Prostate gland (tissue), 2 donors: ENCODE data around the gene CDK19. TPM values are rescaled to one million over a fixed set of nuclear protein-coding genes. Genes with fewer than 3 reads are reported as not detected.

Experiments used
- DNase-seq: peaks from one replicate; pipeline ENCODE4 v3.0.0-alpha.2; 2019; ENCODE audit warnings: low spot score
- H3K27ac ChIP-seq, 2 donors: fragments of 200-600 bp; sonication (generic); 2 replicates each; pipeline ENCODE4 v1.5.1; 2017 to 2019
- H3K27me3 ChIP-seq: fragments of 200-600 bp; sonication (generic); replicated peaks from 2 replicates; pipeline ENCODE4 v1.5.1; 2019; ENCODE audit not compliant: insufficient read depth
- H3K36me3 ChIP-seq, 2 donors: fragments of 200-600 bp; sonication (generic); 1 replicate in 1 of 2; 2 replicates in 1 of 2; pipeline versions ENCODE4 v1.5.1 to v1.8.1; 2017 to 2019
- H3K4me1 ChIP-seq: fragments of 200-600 bp; sonication (generic); replicated peaks from 2 replicates; pipeline ENCODE4 v1.5.1; 2019
- H3K4me3 ChIP-seq, 2 donors: fragments of 200-600 bp; sonication (generic); 2 replicates each; pipeline ENCODE4 v1.5.1; 2017 to 2019
- H3K9me3 ChIP-seq: fragments of 200-600 bp; sonication (generic); 2 replicates; pipeline ENCODE4 v1.5.1; 2017
- POLR2A ChIP-seq: fragments of 450-650 bp; IDR thresholded peaks from one replicate; pipeline ENCODE4 v1.6.1; 2016; ENCODE audit warnings: antibody characterized with exemption, mild to moderate bottlenecking
- POLR2AphosphoS5 ChIP-seq: sonication (generic); formaldehyde crosslinking; IDR thresholded peaks from one replicate; pipeline ENCODE4 v1.6.1; 2017; ENCODE audit warnings: antibody characterized with exemption
- WGBS: methylation state at CpG from one replicate; pipeline ENCODE4 v1.1.5; 2018; 5-methylcytosine and 5-hydroxymethylcytosine counted together
- intact Hi-C: fragments of 100-400 bp; cut with DNase I; formaldehyde crosslinking; loops from one replicate; pipeline ENCODE4 v1.14.2; 2022
- total RNA-seq, 2 donors: library from RNA; depleted of rRNA; stranded (reverse); fragments of >200 nt; gene quantifications; one replicate each; pipeline ENCODE4 v1.1.0, GENCODE V29; 2016
- TF ChIP-seq, protein P1 (sequence below), 4 experiments: fragments of 200-600 bp in 2 of 4; fragments of 450-650 bp in 2 of 4; sonication (generic) in 2 of 4; IDR thresholded peaks; 1 replicate in 3 of 4; 2 replicates in 1 of 4; pipeline ENCODE4 v1.5.1; 2016 to 2019; ENCODE audit warnings: antibody characterized with exemption in 4 of 4, mild to moderate bottlenecking in 2 of 4, moderate library complexity in 2 of 4

Gene CDK19
- 10 to 100 TPM; 41.4 to 70.2 TPM for total RNA-seq

DNA sequence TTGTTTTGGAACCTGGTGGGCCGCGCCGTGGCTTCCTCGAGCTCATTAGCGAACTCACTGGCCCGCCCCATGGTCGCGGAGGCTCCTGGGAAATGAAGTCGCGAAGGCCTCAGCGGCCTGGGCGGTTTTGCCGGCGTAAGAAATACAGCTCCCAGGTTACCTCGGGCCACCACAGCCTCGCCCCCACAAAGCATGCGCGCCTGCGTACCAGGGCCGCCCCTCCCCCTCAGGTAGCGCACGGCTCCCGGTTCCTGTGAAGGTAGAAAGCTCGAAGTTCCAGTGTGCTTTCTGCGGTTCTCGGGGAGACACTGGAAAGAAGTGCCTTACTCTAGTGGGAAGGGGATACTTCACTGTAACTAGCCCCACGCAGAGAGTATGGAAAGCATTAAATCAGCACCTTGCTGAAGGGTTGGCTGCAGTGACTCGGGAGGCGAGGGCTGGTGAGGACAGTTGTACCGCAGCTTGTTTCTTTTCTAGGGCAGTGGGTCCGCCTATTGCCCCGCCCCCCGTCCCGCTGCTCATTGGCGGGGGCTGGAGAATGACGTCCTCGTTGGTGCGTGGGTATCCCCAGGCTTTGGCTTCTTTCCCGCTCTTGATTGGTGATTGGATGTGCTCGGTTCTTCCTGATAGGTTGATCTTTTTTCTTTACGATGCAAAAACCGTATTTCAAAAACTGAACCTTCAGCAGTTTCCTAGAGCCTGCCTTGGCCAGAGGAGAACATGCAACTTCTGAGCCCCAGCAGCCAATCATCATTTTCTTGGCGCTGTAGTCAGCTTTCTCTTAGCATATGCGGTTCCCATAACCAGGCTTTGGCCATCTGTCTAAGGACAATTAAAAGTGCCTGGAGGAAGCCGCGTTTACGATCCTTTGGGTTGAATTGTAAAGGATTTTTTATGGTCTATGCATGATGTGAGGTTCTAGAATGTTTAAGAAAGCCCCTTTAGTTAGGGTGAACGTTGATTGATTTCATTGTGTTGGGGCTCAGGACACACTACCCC, at the start of gene CDK19:
TSS of gene CDK19 (minus strand) at position 59 of the 999 bp plus-strand sequence. CDS start 333 bp downstream, outside the sequence.
- intact Hi-C loops, result loop anchor here (2.0 kb wide), 1 partner anchor 59 kb away; the partner anchor contains the start of gene AMD1
- no peaks in the 10 kb centered on the region for H3K9me3 ChIP-seq
- peak; percentile 99 for DNase-seq
- peak within 1 kb of the TSS; percentile 96 for H3K4me3 ChIP-seq
- no peaks in the 10 kb centered on the region for H3K27me3 ChIP-seq
- 1% methylated on average over 48 of the region's 48 CpGs for WGBS
- TF ChIP-seq, protein P1, sequence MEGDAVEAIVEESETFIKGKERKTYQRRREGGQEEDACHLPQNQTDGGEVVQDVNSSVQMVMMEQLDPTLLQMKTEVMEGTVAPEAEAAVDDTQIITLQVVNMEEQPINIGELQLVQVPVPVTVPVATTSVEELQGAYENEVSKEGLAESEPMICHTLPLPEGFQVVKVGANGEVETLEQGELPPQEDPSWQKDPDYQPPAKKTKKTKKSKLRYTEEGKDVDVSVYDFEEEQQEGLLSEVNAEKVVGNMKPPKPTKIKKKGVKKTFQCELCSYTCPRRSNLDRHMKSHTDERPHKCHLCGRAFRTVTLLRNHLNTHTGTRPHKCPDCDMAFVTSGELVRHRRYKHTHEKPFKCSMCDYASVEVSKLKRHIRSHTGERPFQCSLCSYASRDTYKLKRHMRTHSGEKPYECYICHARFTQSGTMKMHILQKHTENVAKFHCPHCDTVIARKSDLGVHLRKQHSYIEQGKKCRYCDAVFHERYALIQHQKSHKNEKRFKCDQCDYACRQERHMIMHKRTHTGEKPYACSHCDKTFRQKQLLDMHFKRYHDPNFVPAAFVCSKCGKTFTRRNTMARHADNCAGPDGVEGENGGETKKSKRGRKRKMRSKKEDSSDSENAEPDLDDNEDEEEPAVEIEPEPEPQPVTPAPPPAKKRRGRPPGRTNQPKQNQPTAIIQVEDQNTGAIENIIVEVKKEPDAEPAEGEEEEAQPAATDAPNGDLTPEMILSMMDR (IDR thresholded peaks at IDR 0.05), result peak in 1 of 4 experiments; percentile 32
- TF ChIP-seq POLR2A (peak; percentile 63), POLR2AphosphoS5 (peak; percentile 94)
- peak within 1 kb of the TSS; percentile 95 to 96 for H3K27ac ChIP-seq
- H3K4me1 ChIP-seq, result no peaks in the 10 kb centered on the region
- H3K36me3 ChIP-seq, result no peaks in the 10 kb centered on the region

DNA sequence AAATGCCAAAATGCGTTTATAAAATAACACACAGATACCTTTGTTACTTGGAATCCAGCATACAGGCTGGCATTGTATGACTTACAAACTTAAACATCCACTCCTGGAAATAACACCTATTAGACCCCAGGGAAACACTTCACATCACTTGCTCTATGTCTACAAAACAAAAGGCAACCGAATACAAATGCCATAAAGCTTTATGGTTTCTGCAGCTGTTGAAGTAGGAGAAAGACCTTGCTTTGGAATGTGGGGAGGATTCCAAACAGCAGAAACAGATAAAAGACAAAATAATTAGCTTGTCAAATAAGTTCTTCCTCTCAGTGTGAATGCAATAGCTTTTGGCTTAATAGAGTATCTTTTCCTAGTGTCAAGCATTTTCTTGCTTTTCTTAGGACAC, 49.6 kb upstream of the CDK19 start:
- H3K9me3 ChIP-seq, result no peaks in the 10 kb centered on the region
- H3K27ac ChIP-seq, result no peak overlapping the region
- WGBS, result 28% methylated on average over 2 of the region's 2 CpGs
- no peak for TF ChIP-seq POLR2A
- TF ChIP-seq, protein P1 (IDR thresholded peaks at IDR 0.05), result no peak
- TF ChIP-seq POLR2AphosphoS5, result no peak
- no peaks in the 10 kb centered on the region for H3K36me3 ChIP-seq
- intact Hi-C loops, result no loop called here
- H3K27me3 ChIP-seq, result no peaks in the 10 kb centered on the region
- H3K4me1 ChIP-seq, result no peaks in the 10 kb centered on the region
- no peak for DNase-seq
- H3K4me3 ChIP-seq, result no peak overlapping the region

DNA sequence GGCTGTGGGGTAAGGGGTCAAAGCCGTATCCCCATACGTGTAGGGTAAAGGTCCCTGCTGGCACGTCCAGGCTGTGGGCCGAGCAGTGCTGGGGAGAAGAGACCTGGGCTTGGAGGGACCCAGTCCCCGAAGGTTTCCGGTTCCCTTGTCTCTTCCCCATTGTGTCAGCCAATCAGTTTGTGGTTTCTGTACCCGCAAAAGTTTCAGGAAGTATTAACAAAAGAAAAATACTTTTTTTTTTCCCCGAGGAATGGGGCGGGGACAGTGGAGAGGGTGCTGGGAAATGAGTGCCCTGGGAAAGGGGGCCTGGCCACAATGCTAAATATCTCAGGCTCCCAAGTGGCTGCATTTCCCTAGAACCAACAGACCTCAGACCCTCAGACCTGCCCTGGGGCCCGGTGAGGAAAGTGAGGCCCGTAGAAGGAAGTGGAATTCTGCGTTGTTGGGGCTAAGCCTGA, 44.1 kb upstream of the CDK19 start:
- WGBS, result 76% methylated on average over 12 of the region's 12 CpGs
- Histone ChIP-seq H3K4me1 (no peaks in the 10 kb centered on the region), H3K27me3 (no peaks in the 10 kb centered on the region), H3K9me3 (no peaks in the 10 kb centered on the region), H3K27ac (no peak overlapping the region), H3K4me3 (no peak overlapping the region), H3K36me3 (no peaks in the 10 kb centered on the region)
- DNase-seq, result no peak
- intact Hi-C loops, result loop anchor here (10.0 kb wide), 1 partner anchor 45 kb away; no protein-coding TSS in a partner anchor
- no peak for TF ChIP-seq POLR2A
- TF ChIP-seq POLR2AphosphoS5, result no peak
- TF ChIP-seq, protein P1 (IDR thresholded peaks at IDR 0.05), result no peak

DNA sequence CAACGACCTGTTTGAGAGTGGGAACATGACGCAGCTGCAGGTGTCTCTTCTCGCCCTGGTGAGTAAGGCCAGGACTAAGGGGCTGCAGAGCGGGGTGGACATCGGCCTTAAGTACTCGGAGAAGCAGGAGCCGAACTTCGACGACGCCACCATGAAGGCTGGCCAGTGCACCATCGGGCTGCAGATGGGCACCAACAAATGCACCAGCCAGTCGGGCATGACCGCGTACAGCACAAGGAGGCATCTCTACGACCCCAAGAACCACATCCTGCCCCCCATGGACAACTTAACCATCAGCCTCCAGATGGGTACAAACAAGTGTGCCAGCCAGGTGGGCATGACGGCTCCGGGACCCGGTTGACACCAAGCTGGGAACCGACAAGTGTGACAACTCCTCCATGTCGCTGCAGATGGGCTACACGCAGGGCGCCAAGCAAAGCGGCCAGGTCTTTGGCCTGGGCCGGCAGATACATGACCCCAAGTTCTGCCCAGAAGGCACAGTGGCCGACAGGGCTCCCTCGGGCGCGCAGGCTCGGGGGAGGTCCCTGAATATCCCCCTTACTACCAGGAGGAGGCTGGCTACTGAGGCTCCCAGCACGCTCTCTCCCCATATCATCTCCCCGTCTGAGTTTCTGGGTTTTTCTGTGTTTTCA, 43.4 kb upstream of the CDK19 start:
- H3K36me3 ChIP-seq, result no peaks in the 10 kb centered on the region
- 96% methylated on average over 31 of the region's 31 CpGs for WGBS
- no peaks in the 10 kb centered on the region for H3K4me1 ChIP-seq
- H3K27ac ChIP-seq, result no peak overlapping the region
- H3K4me3 ChIP-seq, result no peak overlapping the region
- no peak for DNase-seq
- intact Hi-C loops, result loop anchor here (10.0 kb wide), 1 partner anchor 46 kb away; no protein-coding TSS in a partner anchor
- no peak for TF ChIP-seq POLR2A
- no peaks in the 10 kb centered on the region for H3K9me3 ChIP-seq
- no peaks in the 10 kb centered on the region for H3K27me3 ChIP-seq

DNA sequence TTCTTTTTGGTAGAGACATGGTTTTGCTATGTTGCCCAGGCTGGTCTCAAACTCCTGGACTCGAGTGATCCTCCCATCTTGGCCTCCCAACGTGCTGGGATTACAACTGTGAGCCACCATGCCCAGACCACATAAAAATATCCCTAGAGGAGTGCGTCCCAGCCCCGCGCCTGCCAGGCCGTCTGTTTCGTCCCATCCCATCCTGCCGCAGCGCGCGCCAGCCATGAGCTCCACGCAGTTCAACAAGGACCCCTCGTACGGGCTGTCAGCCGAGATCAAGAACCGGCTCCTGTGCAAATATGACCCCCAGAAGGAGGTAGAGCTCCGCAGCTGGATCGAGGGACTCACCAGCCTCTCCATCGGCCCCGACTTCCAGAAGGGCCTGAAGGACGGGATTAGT, 42.7 kb upstream of the CDK19 start:
- Histone ChIP-seq H3K36me3 (no peaks in the 10 kb centered on the region), H3K9me3 (no peaks in the 10 kb centered on the region), H3K4me1 (no peaks in the 10 kb centered on the region), H3K4me3 (no peak overlapping the region), H3K27ac (no peak overlapping the region), H3K27me3 (no peaks in the 10 kb centered on the region)
- DNase-seq, result no peak
- intact Hi-C loops, result loop anchor here (10.0 kb wide), 1 partner anchor 47 kb away; no protein-coding TSS in a partner anchor
- TF ChIP-seq, protein P1 (IDR thresholded peaks at IDR 0.05), result no peak
- TF ChIP-seq POLR2AphosphoS5, result no peak
- 97% methylated on average over 21 of the region's 21 CpGs for WGBS
